HL-60 (cell line): Measurements from ENCODE around the gene CSAD.

Source experiments
- POLR2AphosphoS5 ChIP-seq: IDR thresholded peaks from 2 replicates; pipeline ENCODE4 v1.6.1; 2012; ENCODE audit warnings: low read depth
- SPI1 ChIP-seq: IDR thresholded peaks from 2 replicates; pipeline ENCODE4 v1.6.1; 2012; ENCODE audit warnings: low read depth, mild to moderate bottlenecking, borderline replicate concordance
- TF ChIP-seq, protein P1 (sequence below): IDR thresholded peaks from one replicate; pipeline ENCODE4 v1.5.1; 2011; ENCODE audit warnings: low read length, control low read depth, inconsistent platforms; ENCODE audit not compliant: insufficient read depth
- TF ChIP-seq, protein P2 (sequence below): IDR thresholded peaks from 2 replicates; pipeline ENCODE4 v1.6.1; 2012; ENCODE audit warnings: low read depth; ENCODE audit not compliant: insufficient replicate concordance

DNA sequence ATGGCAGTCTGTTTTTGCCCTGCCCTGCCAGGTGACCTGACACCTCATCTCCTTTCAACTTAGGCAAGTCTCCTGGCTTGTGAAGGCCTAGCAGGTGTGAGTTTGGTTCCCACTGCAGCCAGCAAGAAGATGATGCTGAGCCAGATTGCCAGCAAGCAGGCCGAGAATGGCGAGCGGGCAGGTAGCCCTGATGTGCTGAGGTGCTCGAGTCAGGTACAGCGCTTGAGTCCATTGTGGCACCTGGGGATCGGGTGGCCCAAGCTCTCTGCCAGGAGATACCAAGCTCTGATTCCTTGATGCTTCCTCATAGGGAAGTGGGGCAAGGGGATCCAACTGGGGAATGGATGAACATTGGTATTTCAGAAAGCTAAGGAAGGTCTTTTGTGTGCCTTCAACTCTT, 4.1 kb upstream of the CSAD start:
- TF ChIP-seq, protein P1, sequence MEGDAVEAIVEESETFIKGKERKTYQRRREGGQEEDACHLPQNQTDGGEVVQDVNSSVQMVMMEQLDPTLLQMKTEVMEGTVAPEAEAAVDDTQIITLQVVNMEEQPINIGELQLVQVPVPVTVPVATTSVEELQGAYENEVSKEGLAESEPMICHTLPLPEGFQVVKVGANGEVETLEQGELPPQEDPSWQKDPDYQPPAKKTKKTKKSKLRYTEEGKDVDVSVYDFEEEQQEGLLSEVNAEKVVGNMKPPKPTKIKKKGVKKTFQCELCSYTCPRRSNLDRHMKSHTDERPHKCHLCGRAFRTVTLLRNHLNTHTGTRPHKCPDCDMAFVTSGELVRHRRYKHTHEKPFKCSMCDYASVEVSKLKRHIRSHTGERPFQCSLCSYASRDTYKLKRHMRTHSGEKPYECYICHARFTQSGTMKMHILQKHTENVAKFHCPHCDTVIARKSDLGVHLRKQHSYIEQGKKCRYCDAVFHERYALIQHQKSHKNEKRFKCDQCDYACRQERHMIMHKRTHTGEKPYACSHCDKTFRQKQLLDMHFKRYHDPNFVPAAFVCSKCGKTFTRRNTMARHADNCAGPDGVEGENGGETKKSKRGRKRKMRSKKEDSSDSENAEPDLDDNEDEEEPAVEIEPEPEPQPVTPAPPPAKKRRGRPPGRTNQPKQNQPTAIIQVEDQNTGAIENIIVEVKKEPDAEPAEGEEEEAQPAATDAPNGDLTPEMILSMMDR = no peak
- TF ChIP-seq SPI1 (no peak), POLR2AphosphoS5 (no peak)
- TF ChIP-seq, protein P2, sequence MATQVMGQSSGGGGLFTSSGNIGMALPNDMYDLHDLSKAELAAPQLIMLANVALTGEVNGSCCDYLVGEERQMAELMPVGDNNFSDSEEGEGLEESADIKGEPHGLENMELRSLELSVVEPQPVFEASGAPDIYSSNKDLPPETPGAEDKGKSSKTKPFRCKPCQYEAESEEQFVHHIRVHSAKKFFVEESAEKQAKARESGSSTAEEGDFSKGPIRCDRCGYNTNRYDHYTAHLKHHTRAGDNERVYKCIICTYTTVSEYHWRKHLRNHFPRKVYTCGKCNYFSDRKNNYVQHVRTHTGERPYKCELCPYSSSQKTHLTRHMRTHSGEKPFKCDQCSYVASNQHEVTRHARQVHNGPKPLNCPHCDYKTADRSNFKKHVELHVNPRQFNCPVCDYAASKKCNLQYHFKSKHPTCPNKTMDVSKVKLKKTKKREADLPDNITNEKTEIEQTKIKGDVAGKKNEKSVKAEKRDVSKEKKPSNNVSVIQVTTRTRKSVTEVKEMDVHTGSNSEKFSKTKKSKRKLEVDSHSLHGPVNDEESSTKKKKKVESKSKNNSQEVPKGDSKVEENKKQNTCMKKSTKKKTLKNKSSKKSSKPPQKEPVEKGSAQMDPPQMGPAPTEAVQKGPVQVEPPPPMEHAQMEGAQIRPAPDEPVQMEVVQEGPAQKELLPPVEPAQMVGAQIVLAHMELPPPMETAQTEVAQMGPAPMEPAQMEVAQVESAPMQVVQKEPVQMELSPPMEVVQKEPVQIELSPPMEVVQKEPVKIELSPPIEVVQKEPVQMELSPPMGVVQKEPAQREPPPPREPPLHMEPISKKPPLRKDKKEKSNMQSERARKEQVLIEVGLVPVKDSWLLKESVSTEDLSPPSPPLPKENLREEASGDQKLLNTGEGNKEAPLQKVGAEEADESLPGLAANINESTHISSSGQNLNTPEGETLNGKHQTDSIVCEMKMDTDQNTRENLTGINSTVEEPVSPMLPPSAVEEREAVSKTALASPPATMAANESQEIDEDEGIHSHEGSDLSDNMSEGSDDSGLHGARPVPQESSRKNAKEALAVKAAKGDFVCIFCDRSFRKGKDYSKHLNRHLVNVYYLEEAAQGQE = no peak
